Adrenal gland (tissue), 5 donors: Measurements from ENCODE around the gene TCF12.

Experiments
- POLR2A ChIP-seq, 2 donors: fragments of 450-650 bp; IDR thresholded peaks; one replicate each; pipeline ENCODE4 v1.6.1; 2017; ENCODE audit warnings: antibody characterized with exemption in 2 of 2, mild to moderate bottlenecking in 2 of 2, moderate library complexity in 1 of 2
- TF ChIP-seq, protein P1 (sequence below), 6 experiments: fragments of 450-650 bp in 4 of 6; fragments of 200-600 bp in 2 of 6; sonication (generic) in 1 of 6; IDR thresholded peaks; 1 replicate in 5 of 6; 2 replicates in 1 of 6; pipeline versions ENCODE4 v1.5.1 to v1.8.0; 2016 to 2021; ENCODE audit warnings: antibody characterized with exemption in 6 of 6, mild to moderate bottlenecking in 2 of 6, moderate library complexity in 1 of 6
- donor health status: DM: no; HTN: no; CAD: no.

DNA sequence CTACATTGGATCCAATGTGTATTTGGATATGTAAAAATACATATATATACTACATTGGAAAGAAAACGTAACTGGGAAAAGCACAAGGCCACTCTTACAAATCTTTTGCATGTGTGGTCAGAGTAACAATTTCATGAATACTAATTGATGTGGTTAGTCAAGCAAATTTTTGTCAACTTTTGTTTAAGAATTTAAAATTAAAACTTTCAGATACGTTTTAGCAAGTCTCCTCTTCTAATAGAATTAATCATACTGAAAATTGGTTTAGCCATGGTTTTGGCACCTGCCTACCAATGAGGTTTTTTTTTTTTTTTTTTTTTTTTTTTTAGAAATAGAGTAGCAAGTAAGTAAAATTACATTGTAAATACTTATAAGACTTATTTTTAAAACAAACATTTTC is 304.9 kb downstream of the TCF12 start:
- TF ChIP-seq, protein P1, sequence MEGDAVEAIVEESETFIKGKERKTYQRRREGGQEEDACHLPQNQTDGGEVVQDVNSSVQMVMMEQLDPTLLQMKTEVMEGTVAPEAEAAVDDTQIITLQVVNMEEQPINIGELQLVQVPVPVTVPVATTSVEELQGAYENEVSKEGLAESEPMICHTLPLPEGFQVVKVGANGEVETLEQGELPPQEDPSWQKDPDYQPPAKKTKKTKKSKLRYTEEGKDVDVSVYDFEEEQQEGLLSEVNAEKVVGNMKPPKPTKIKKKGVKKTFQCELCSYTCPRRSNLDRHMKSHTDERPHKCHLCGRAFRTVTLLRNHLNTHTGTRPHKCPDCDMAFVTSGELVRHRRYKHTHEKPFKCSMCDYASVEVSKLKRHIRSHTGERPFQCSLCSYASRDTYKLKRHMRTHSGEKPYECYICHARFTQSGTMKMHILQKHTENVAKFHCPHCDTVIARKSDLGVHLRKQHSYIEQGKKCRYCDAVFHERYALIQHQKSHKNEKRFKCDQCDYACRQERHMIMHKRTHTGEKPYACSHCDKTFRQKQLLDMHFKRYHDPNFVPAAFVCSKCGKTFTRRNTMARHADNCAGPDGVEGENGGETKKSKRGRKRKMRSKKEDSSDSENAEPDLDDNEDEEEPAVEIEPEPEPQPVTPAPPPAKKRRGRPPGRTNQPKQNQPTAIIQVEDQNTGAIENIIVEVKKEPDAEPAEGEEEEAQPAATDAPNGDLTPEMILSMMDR (IDR thresholded peaks at IDR 0.05): no peak
- TF ChIP-seq POLR2A (IDR thresholded peaks at IDR 0.05): no peak
